AG08395 (cell line): ENCODE results near the gene RASSF5.
A peak's percentile ranks its signal among the peaks of the same experiment; 100 is the strongest.

Source experiments
- DNase-seq: peaks from one replicate; pipeline ENCODE4 v3.0.0; 2012; ENCODE audit warnings: mixed read lengths, low spot score

Gene RASSF5

GRCh38 chr1:206507284-206508129 lies at the start of gene RASSF5:
TSS of gene RASSF5 (plus strand) at chr1:206507531. CDS start at chr1:206507603, 72 bp downstream.
- peak; percentile 79 for DNase-seq

- DNase-seq = no peak
Observed at GRCh38 chr1:206459703-206460102, 47.6 kb upstream of the RASSF5 start.

- no peak for DNase-seq
Observed at GRCh38 chr1:206460836-206461426, 46.4 kb upstream of the RASSF5 start.

- DNase-seq = peak; percentile 80
Observed at GRCh38 chr1:206461602-206462455, 45.5 kb upstream of the RASSF5 start.

GRCh38 chr1:206463137-206463536 lies 44.2 kb upstream of the RASSF5 start:
- DNase-seq = no peak

DNA sequence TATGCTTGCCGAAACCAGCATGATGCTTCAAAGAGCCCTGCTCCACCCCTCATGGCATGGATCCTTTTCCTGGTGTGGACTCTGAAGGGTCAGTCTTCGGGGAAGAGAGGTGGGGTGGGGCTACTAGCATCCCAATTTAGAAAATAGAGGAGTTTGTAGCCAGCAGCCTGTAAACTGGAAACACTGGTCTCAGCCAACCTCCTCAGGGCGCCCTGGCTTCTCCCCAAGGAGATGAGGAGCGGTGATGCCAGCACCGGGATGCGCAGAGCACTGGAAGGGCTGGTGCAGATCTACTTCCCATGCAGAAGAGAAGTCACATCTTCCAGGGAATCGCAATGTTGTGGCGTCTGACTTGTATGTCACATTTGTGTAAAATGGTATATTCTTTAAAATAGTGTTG lies 43.4 kb upstream of the RASSF5 start:
- DNase-seq = no peak

GRCh38 chr1:206464456-206464964 lies 42.8 kb upstream of the RASSF5 start:
- peak; percentile 95 for DNase-seq

GRCh38 chr1:206465951-206466350 lies 41.4 kb upstream of the RASSF5 start:
- no peak for DNase-seq

- DNase-seq = no peak
Observed at GRCh38 chr1:206466840-206467649, 40.3 kb upstream of the RASSF5 start.

GRCh38 chr1:206467915-206468314 lies 39.4 kb upstream of the RASSF5 start:
- DNase-seq = peak; percentile 71

- DNase-seq = no peak
Observed at GRCh38 chr1:206468571-206468970, 38.8 kb upstream of the RASSF5 start.

DNA sequence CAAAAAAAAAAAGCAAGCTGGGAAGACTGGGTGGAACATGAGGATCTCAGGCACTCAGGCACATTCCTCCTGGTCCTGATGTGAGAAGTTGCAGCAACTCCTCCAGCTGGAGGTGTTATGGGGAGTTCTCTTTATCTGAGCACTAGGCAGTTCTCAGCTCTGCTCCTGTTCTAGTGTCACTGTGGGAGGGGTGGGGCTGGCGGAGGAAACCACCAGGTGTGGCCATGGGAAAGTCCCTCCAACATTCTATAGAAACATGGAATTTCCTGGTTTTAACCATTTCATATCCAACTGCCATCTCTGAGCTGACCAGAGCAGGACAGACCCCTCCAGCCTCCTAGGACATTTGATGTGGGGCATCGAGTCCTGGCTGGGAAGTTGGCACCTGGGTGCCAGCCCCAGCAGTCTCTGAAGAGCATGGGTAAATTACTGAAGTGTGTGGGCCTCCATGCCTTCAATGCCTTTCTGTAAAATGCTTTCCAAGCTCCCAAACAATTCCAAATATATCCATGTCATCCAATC lies 37.9 kb upstream of the RASSF5 start:
- no peak for DNase-seq

DNA sequence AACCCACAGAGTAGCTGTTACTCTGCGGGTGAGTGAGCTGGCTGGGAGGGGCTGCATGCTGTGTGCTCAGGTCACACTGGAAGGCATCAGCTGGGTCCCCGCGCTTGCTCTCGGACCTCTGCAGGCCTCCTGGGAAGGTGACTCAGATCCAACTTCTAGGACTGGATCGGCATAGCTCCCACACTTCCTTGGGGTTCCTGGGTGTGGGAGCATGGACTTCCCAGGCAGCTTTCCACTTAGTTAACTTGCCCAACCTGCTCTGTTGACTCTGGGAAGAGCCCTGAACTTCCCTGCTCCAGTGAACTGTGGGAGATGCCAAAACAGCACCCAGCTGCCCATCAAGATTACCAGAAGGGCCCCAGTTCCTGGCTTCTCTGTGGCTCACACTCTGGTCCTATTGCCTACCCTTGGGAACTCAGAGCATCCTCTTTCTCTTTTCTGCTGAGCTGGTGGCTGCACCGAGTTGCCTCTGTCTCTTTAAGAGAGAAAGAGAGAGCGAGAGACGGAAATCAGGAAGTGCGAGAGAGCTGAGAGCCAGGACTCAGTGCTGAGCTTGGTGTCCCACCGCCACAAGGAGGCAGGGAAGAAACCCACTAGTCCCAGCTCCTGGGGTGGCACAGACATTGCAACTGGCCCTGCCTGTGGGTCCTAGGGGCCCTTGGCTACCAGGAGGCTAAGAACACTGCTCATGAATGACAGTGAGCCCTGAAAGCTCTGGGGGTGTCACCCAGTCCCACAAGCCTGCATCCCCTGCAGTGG lies 37.2 kb upstream of the RASSF5 start, which contains the start of gene IKBKE:
TSS of gene IKBKE (plus strand) at position 544 of the 759 bp plus-strand sequence. CDS start 2,752 bp downstream, outside the sequence.
- DNase-seq = peak; percentile 83

GRCh38 chr1:206470692-206471414 lies 36.5 kb upstream of the RASSF5 start:
- peak; percentile 77 for DNase-seq

GRCh38 chr1:206471415-206471801 lies 35.9 kb upstream of the RASSF5 start:
- no peak for DNase-seq

GRCh38 chr1:206472024-206472423 lies 35.3 kb upstream of the RASSF5 start:
- no peak for DNase-seq

- DNase-seq = peak; percentile 55
Observed at GRCh38 chr1:206472454-206472853, 34.9 kb upstream of the RASSF5 start.

DNA sequence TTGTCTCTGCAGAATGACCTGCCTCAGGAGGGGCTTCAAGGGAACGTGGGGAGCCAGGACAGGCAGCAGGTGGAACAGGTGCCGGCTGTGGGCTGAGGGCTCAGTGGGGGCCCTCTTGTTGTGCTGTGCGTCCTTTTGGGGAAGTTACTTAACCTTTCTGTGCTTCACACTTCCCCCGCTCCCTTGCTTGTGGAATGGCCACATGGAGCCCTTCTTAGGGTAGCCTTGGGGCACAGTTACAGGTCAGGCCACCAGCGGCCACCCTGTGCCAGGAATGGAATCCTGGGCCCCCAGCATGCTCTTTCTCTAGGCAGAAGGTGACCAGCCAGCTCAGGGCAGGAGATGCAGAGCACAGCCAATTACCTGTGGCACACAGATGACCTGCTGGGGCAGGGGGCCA lies 34.4 kb upstream of the RASSF5 start:
- DNase-seq = no peak

GRCh38 chr1:206476058-206476457 lies 31.3 kb upstream of the RASSF5 start:
- DNase-seq = no peak

DNA sequence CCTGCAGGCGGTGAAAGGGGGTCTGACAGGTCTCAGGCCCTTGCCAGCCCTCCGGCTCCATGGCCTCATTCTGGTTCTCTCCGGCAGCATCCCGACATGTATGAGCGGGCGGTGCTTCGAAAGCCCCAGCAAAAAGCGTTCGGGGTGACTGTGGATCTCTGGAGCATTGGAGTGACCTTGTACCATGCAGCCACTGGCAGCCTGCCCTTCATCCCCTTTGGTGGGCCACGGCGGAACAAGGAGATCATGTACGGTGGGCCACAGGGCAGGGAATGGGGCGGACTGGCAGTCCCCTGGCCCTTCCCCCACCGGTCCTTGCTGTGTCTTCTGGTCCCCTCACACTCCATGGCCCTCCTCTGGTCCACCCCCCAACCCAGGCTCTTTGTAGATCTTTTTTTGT lies 30.7 kb upstream of the RASSF5 start:
- no peak for DNase-seq
